GM12864 (cell line): ENCODE results near the gene TPMT.

Source experiments
- DNase-seq: peaks from one replicate; pipeline ENCODE4 v3.0.0-alpha.2; 2011; ENCODE audit warnings: low read depth
- H3K4me3 ChIP-seq: 2 replicates; pipeline ENCODE4 v1.5.1; 2011; ENCODE audit warnings: mild to moderate bottlenecking, low read depth, low read length, control low read depth
- CTCF ChIP-seq: IDR thresholded peaks from 2 replicates; pipeline ENCODE4 v1.5.1; 2011; ENCODE audit warnings: low read depth, mild to moderate bottlenecking, moderate library complexity, low read length, control low read depth, inconsistent platforms; ENCODE audit errors: missing control alignments

The TPMT gene

GRCh38 chr6:18186033-18186432 lies 31.2 kb upstream of the TPMT start:
- H3K4me3 ChIP-seq: no peak overlapping the region
- no peak for DNase-seq
- TF ChIP-seq CTCF: no peak

GRCh38 chr6:18185624-18186023 lies 30.7 kb upstream of the TPMT start:
- no peak overlapping the region for H3K4me3 ChIP-seq
- no peak for TF ChIP-seq CTCF
- no peak for DNase-seq

- TF ChIP-seq CTCF: no peak
- no peak for DNase-seq
- no peak overlapping the region for H3K4me3 ChIP-seq
These were observed 28.9 kb upstream of the TPMT start for GRCh38 chr6:18183766-18184165.

- no peak for DNase-seq
- H3K4me3 ChIP-seq: no peak overlapping the region
- TF ChIP-seq CTCF: no peak
These were observed 27.7 kb upstream of the TPMT start for GRCh38 chr6:18182568-18182967.

GRCh38 chr6:18179770-18180356 lies 25.0 kb upstream of the TPMT start:
- no peak for TF ChIP-seq CTCF
- no peak overlapping the region for H3K4me3 ChIP-seq
- no peak for DNase-seq

- DNase-seq: no peak
- TF ChIP-seq CTCF: no peak
- no peak overlapping the region for H3K4me3 ChIP-seq
These were observed 24.2 kb upstream of the TPMT start for GRCh38 chr6:18178960-18179615.
